Inferior parietal cortex (tissue), 1 donor: ENCODE data around the gene GJA3.
"Not testable (repeated sequence)": the region's sequence is repeated elsewhere in the genome, so short reads cannot be mapped to it uniquely, and the experiment has no call there.

Experiments
- DNase-seq: peaks from one replicate; pipeline ENCODE4 v3.0.0-alpha.2; 2016; ENCODE audit errors: extremely low spot score

The GJA3 gene

DNA sequence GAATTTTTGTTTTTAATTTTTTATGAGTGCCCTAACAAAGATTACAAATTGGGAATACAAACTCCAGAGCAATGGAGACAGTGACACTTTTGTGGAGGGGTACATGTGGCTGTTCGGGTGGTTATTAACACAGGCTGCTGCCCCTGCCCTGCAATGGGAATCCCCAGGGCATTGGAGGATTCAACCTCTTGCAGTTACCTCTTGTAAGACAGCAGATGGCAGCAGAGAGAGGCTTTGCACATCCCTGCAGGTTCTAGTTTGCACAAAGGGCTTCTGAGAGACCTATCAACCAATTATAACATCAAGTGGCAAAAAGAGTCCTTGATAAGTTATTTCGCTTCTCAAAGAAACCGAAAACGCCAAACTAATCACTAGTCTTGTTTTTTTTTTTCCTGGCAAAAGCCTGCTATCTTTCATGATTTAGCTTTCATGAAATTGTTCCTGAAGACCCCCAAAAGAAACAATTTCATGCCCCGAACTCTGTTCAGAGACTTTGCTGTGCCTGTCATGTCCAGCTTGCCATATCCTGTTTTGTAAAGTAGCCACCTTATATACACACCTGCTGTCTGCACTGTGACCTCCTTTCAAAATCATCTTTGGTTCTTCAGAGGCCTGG is 21.5 kb upstream of the GJA3 start:
- peak; percentile 83 for DNase-seq

DNA sequence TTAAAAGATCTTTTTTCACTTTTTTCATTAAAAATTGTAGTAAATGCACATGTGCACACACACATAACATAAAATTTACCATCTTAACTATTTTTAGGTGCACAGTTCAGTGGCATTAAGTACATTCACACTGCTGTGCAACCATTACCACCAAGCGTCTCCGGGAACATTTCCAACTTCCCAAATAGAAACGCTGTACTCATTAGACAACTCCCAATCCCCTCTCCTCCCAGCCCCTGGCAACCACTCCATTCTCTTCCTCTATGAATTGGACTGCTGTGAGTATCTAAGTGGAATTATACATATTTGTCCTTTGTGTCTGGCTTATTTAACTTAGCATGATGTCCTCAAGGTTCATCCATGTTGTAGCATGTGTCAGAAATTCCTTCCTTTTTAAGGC is 20.3 kb upstream of the GJA3 start:
- DNase-seq: no peak

DNA sequence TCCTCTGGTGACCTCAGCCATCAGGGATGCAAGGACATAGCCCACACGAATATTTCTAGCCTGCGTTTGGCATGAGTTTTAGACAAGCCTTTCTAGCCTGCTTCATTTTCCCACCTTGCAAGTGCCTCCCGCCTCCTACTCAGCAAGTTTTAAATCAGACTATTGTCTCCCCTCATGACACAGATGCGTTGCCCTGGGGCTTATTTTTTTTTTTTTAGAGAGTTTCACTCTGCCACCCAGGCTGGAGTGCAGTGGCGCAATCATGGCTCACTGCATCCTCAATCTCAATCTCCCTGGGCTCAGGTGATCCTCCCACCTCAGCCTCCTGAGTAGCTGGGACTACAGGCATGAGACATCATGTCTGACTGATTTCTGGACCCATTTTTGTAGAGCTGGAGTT is 17.3 kb upstream of the GJA3 start:
- no peak for DNase-seq

DNA sequence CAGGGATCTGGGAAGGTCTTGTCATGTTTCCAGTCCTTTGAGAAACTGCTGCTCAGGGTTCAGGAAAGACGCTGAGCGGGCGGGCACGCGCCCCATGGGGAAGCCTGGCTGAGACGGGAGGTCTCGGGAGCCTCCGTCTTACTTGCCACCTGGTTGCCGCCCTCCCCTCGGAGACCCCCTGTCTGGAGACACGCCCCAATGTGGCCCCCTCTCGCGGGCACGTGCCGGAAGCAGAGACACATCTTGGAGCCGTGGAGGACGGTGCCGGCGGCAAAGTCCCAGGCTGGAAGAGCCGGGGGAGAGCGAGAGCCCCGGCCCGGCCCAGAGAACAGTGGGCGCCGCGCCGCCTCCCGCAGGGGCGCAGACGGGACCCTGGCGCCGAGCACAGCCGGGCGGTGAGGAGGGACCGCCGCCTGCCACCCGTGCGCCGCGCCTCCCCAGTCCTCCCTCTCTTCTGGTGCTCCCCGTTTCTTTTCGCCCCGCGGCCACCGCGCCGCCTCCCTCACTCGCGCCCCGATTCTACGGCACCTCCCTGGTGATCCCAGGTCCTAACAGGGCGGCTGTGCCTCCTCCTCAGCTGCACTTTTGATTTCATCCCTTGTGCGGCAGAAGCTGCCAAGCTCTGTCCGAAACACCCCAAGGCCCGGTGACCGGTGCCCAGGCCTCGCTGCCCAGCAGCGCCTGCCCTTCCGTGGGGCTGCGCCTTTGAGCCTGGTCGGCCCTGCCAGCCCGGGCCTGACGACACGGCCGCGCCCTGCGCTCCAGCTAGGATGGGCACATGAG is 16.4 kb upstream of the GJA3 start:
- DNase-seq: no peak

DNA sequence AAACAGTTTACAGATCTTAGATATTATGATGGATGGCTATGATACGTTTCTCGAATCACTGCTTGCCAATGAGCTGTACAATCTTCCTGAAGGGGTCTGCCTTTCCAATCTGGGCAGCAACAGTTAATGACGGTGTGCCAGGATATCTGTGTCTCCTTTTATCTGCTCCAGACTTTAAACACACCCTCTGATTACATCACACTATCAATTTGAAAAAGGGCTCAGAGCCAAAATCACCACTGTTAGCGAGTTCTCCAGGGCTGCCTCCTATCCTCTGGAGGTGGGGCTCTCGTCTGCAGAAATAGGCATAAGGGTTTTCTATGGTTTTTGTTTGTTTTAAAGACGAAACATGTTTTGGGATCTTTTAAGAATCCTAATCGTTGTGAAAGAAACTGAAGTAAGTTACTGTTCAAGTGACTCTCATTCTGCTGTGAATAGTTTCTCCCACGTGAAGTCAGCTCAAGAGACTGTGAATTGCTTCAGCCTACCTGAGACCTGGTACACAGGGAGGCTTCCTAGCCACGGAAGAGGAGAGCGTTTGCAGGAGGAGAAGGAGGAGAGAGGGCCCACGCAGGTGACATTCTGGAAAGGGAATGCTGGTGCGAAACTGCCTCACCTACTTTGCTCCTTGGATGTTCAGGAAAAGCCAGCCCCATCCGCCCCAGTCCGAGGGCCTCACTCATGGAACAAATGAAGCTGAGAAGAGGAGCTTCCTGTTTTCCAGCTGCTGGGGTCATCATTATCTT is 15.2 kb upstream of the GJA3 start:
- DNase-seq: no peak

DNA sequence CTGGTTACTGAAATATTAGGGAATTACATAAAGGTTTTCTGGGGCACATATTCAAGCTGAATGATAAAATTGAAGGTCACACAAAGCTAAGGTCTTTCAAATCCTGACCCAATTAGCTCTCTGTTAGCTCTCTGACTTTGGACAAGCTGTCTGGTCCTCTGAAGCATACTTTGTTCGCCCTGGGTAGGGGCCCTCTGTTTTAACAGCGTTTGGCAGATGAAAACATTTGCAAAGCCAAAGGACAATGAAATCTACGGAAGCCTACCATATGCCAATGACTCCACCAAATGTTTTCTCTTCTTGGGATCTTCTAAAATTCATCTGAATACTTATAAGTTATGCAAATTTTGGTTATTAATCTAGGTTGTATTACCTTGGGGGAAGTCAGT is 14.5 kb upstream of the GJA3 start:
- DNase-seq: no peak

DNA sequence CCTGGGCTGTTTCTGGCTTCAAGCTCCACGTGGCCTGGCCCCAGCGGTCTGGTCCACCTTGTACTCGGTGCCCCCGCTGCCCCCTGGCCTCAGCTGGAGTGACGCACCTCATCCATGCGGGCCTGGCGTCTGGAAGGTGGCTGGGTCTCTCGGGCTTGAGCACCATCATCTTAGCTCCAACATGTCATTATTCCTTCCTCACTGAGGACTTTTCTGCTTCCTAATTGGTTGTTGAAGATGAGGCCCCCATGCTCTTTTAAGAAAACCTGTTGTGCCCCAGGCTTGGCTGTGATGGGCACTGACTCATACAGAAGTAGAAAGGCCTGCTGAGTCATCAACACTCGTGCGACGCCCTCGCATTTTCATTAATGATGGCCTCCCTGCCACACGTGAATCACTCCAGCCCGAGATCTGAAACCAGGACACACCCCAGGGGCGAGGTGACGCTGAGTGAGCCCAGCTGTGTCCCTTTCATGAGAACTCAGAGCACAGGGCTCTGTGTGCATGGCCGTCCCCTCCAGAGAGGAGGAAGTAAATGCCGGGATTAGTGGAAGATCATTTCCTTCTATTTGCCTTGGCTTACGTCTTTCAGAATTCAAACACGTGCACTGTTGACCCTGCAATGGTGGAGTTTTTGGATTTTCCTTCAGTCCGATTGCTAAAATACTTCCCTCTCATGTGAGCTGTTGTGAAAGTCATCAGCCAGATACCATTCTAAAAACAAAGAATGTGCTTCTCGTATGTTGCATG is 14.0 kb upstream of the GJA3 start:
- DNase-seq: no peak

DNA sequence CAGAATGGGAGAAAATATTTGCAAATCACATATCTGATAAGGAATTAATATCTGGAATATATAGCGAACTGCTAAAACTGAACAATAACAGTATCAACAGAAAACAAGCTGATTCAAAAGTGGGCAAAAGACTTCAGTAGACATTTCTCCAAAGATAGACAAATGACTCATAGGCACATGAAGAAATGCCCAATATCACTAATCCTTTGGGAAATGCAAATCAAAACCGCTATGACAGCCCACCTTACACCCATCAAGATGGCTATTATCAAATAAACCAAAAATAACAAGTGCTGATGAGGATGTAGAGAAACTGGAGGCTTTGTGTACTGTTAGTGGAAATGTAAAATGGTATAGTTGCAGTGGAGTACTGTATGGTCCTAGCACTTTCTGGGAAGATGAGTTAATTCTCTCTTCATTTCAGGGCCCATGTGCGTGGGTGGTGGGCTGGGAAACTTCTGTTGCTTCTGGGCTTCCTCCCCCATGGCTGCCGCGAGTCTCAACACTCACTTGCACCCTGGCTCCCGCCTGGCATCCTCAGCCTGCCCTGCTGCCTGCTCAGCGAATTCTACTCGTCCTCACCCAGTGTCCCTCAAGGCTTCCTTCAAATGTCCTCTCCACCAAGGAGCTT is 12.4 kb upstream of the GJA3 start:
- no peak for DNase-seq

DNA sequence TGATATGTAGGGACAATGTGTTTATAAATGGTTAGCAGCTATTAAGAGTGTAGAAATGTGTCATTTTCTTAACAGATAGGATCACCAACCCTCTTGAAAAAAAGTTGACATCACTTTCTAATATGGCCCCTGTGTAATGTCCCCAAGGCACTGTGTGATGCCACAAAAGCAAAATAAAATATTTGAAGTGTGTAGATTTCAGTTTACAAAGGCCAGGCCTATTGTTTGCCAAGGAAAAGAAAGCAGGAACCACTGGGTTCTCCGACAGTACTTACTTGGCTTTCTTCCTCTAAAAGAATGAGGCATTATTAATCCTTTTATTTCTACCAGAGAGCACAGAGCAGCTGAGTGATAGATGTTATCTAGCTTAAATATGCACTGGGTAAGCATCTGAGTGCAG is 10.5 kb upstream of the GJA3 start:
- DNase-seq: no peak

DNA sequence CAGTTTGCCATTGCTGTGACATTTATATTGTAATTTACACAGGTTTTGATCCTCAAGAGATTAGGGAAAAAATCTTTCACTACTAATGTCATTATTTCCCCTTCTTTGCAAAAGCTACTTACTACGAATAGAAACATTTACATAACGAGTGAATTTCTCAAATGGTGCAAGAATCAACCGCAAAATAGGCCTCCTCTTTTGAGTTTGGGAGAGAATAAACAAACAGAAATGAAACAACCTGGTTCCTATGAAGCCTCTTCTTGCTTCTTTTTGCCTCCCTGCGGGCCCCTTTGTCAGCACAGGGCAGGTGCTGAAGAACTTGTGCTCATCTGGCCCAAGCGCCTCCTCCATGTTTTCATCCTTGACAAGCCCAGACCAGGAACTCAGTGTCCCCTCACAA is 10.1 kb upstream of the GJA3 start:
- DNase-seq: no peak

DNA sequence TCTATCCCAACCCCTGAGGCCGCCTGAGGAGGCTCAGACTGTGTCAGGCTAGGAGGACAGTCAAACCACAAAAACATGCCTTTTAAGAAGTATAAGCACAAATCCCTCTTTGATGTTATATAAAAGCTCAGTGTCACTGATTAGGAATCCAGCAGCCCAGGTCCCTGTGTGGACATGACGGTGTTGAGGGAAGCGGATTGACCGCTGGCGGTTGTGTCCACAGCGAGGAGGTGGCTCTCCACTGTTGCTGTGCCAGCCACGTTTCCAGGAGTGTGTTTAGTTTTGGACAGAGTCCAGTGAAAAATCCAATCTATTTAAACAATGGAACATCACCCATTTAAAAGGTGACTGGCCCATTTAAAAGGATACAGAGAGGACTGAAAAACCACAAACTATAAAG is 7.5 kb upstream of the GJA3 start:
- DNase-seq: no peak

DNA sequence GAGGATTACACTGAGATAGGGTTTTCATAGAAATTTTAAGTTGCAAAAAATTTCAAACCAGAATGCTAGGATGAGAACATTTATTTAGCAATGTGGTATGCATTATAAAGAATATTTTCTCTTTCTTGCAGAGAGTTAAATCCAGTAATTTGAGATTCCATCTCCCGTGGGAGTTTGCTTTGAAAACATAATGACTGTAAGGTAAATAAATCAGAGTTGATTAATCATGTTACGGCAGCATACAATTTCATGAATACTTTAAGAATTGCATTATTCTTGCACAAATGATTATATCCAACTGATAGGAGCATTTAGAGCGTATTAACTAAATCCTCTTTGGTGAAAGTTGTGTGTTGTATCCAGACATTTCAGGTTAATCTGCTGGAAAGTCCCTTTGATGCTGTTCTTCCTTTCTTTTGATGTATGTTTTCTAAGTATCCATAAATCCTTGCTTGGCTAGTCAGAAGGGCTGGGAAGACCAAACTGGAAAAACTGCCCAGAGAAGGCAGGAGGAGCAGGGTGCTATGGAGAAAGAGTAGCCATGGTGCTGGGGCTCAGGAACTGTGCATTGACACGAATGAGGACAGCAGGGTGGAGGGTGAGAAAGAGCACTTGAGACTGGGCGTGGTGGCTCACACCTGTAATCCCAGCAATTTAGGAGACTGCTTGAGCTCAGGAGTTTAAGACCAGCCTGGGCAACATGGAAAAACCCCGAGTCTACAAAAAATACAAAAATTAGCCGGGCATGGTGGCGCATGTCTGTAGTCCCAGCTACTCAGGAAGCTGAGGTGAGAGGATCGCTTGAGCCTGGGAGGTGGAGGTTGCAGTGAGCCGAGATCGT is 4.8 kb upstream of the GJA3 start:
- DNase-seq: no peak

DNA sequence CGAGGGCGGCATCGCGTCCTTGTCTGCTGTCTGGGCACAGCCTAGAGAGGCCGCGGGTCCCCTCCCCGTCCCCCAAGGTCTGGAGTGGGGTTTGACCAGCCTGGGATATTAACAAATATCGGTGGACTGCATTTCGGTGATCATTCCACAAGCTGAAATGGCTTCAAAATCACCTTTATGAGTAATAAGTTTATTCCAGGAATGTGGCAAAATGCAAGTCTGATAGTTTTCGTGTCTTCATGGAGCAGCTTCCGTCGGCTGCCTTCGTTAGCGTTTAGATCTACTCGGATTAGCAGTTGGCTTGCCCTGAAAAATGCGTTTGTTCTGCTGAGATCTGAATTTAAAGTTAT is 1.1 kb upstream of the GJA3 start:
- DNase-seq: no peak

DNA sequence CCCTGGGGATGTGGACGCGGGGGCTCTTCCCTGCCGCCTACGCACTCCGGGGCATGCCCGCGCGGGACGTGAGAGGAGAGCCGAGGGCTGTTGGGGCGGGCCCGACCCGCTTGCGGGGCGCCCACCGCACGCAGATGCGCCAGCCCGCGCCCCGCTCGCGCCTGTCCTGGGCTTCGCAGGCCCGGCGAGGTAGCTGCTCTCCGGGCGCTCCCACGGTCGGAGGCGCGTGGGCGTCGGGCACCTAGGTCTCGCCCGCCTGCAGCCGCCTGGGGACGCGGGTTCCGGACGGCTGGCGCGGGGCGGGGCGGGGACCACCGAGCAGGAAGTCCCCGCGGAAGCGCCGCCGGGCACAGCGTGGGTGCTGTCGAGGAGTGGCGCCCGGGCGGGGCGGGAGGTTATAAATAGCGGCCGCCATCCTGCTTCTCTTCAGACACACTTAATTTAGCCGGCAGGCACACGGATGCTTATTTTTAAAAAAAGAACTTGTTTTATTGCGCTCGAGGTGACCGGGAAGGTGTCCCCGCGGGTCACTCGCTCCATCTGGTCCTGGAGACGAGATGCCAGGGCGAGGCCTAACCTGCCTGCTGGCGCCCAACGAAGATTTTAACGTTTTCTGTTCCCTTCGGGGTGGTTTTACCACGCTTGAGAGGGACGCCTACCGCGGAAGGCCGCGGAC is 561 bp upstream of the GJA3 start:
- DNase-seq: no peak

DNA sequence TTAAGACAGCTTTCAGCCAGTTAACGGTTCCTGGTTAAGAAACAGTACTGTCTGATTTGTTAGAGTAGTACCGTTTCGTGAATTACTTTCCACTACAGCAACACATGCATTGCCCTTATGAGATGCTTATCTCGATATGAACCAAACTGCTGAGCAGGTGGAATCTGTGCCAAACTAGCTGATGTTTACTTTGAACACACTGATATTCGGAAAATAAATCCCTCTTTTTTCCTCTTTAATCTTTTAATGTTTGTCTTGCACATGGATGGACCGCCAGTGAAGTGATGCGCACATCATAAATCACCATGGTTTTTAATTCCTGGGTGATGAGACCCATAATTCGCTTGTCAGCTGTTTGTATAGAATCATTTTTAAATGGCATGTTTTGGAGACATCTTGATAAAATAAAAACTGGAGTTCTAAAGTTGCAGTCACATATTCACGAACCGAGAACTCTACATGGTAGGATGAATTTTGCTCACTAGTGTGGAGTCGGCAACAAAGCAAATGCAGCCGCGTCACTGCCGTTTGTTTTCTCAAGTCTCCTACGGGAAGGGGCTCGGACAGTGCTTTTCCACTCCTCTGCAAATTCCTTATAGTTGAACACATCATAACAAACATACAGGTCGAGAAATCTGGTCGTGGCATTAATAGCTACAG is 1.1 kb downstream of the GJA3 start:
- DNase-seq: no peak

DNA sequence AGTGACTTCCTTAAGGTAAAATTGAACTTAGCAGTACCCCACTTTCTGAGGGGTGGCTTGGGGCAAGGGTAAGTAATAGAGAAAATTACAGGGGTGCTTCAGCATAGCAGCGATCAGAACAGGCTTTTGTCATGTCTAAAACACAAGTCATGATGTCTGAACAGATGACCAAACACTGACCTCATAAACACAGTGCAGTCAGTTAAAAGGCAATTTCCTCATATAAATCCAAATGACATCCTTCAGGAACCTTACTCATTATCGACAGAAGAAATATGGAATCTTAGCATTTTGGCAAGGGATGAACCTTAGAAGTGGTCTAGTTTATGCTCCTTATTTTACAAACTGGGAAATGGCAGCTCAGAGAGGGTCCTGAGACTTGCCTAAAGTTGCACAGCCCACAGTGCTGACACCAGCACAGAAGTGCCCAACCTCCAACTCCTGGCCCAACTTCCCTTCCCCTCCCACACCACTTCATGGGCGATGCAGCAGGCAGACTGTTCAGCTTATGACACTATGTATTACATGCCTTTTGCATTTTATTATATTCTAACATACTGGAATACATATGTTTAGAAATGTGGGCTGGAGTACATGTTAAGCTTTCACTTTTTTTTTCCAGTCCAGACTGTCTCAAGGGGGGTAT is 3.6 kb downstream of the GJA3 start:
- DNase-seq: no peak

DNA sequence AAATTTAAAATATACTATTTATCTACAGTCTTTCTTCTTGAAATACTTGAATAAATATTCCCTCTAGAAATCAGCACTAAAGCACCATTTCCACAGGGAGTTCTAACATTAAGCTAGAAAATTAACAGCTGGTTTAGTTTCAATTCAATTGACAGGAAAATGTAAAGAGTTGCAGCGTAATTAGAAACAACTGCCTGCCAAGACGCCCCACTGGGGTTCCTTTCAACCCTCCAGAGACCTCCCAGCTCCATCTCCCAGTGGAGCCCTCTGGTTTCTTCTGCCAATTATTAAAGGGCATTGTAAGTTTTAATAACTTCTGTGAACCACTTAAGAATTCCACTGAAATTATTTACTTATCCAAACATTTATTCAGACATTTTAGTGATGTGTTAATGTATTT is 4.2 kb downstream of the GJA3 start:
- DNase-seq: no peak

DNA sequence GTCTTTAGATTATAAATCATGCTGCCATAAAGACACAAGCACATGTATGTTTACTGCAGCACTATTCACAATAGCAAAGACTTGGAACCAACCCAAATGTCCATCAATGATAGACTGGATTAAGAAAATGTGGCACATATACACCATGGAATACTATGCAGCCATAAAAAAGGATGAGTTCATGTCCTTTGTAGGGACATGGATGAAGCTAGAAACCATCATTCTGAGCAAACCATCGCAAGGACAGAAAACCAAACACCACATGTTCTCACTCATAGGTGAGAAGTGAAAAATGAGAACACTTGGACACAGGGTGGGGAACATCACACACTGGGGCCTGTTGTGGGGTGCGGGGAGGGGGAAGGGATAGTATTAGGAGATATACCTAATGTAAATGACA is 7.6 kb downstream of the GJA3 start:
- not testable (repeated sequence) for DNase-seq

DNA sequence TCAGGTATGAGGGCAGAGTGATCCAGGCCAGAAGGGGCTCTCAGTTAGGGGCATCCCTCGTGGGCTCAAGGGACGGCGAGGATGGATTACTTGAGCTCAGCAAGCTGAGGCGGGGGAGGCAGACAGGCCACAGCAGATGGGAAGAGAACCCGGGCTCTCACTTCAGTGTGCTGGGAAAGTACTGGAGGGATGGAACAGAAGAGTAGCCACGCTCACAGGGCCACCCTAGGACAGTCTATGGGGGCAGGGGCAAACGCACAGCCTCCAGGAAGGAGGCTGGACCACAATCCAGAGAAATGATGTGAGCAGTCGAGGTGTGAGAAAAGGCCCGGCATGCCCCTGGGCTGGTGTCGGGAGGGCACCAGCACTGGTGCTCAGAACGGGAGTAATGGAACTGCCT is 9.2 kb downstream of the GJA3 start:
- DNase-seq: no peak
